Measurements from ENCODE around the gene CAPN5. TPM values are rescaled to one million over a fixed set of nuclear protein-coding genes. Genes with fewer than 3 reads are reported as not detected.

The CAPN5 gene
- total RNA-seq, 1 experiment from 2014 or later: 27.4 TPM

- Mint-ChIP-seq H3K27ac (no peak overlapping the region), H3K36me3 (no peaks in the 10 kb centered on the region; the same call in 1 of the 2 replicates), H3K4me3 (no peak overlapping the region), H3K9me3 (peaks cover 20% of the 10 kb centered on the region), H3K27me3 (ENCODE audit: low read depth) (no peaks in the 10 kb centered on the region), H3K4me1 (0 out of 2 replicates have a peak, but pooled peaks cover 2% of the 10 kb centered on the region)
- CTCF ChIA-PET: interaction anchor here (1.0 to 1.7 kb wide), 4 partner anchors 16 to 28 kb away, joined by 4 to 11 read pairs (median 5); no protein-coding TSS in a partner anchor
- no peak for DNase-seq (ENCODE audit: low spot score)
- POLR2A ChIA-PET: no interaction called here
- no peak for ATAC-seq
- TF ChIP-seq GTF2I (CRISPR knock-in tag; conservative IDR thresholded peaks at IDR 0.05) (no peak), MLX (CRISPR knock-in tag; IDR thresholded peaks at IDR 0.05) (no peak), NR2C2 (CRISPR knock-in tag; IDR thresholded peaks at IDR 0.05) (no peak), ZNF425 (CRISPR knock-in tag; conservative IDR thresholded peaks at IDR 0.05) (no peak), NR3C1 (CRISPR knock-in tag; conservative IDR thresholded peaks at IDR 0.05; ENCODE audit: low read depth) (no peak), IRF2 (CRISPR knock-in tag; IDR thresholded peaks at IDR 0.05; ENCODE audit: borderline replicate concordance, low read depth) (no peak), ERG (CRISPR knock-in tag; IDR thresholded peaks at IDR 0.05) (no peak), TP53 (CRISPR knock-in tag; IDR thresholded peaks at IDR 0.05) (no peak), PRDM15 (CRISPR knock-in tag; IDR thresholded peaks at IDR 0.05) (no peak), ELF4 (CRISPR knock-in tag; IDR thresholded peaks at IDR 0.05; ENCODE audit: low read depth) (no peak), SP1 (CRISPR knock-in tag; conservative IDR thresholded peaks at IDR 0.05) (no peak), SMAD3 (CRISPR knock-in tag; IDR thresholded peaks at IDR 0.05; ENCODE audit: borderline replicate concordance) (no peak), NR1H2 (CRISPR knock-in tag; IDR thresholded peaks at IDR 0.05) (no peak), ZNF281 (CRISPR knock-in tag; IDR thresholded peaks at IDR 0.05) (no peak), FOXJ3 (CRISPR knock-in tag; IDR thresholded peaks at IDR 0.05; ENCODE audit: borderline replicate concordance) (no peak)
Measured at GRCh38 chr11:77074626-77075221, 8.0 kb downstream of the CAPN5 start.
